DMS53 treated with DMSO at 0.1 percent for 48 hours (cell line): ENCODE data around the gene HDGFL3.
"Not testable (repeated sequence)": the region's sequence is repeated elsewhere in the genome, so short reads cannot be mapped to it uniquely, and the experiment has no call there.

Experiments used
- DNase-seq: peaks from one replicate; lab custom pipeline; 2025; ENCODE audit not compliant: unreplicated experiment; lab: John Stamatoyannopoulos, UW

HDGFL3 gene

DNA sequence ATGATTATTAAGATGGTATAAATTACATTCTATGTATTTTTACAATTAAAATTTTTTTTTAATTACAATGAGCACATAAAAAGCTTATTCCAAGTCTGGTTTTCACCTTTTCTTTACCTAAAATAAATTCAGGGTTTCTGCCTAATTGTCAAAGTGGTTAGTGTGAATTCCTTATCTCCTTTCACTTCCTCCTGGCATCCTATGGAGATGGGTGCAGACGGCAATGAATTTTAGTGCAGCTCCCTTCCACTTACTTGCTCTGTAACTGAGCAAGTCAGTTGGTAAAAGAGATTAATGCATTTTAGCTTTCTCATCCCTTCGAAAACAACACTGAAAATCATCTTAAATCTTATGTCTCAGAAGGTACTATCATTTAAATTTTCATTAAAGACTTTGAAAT, 13.1 kb downstream of the HDGFL3 start:
- DNase-seq, result no peak

- DNase-seq, result no peak
Measured at GRCh38 chr15:83193721-83194120, 13.9 kb downstream of the HDGFL3 start.

DNA sequence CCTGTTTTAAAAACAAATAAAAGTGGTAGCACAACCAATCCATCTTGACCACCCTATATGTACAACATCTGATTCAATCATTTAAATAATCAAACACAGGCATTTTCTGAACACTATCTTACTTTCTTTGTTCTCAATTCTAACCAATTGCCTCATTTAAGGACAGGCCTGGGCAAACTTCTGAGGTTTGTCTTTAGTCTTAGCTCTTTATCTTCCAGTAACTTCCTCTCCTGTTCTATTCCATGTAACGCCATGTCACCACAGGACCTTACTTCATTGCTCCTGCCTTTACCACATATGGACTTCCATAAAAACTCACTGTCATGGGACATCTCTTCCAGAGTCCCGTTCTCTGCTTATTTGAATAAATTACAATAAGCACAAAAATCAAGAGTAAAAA, 14.9 kb downstream of the HDGFL3 start:
- no peak for DNase-seq

- no peak for DNase-seq
Measured at GRCh38 chr15:83190450-83190849, 17.2 kb downstream of the HDGFL3 start.

DNA sequence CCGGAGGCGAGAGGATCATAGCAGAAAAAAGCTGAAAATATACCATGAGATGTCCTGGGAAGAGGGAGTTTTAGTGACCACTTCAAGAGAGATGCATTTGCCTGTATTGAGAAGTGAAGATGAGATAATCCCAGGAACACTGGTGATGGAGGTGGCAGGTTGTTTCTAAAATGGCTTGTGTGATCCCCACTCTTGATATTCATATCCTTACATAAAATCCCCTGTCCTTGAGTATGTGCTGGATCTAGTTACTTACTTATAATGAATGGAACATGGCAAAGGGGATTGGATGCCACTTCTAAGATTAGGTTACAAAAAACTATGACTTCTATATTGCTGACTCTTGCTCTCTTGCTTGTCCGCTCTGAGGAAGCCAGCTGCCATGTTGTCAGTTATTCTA, 22.1 kb downstream of the HDGFL3 start:
- no peak for DNase-seq

DNA sequence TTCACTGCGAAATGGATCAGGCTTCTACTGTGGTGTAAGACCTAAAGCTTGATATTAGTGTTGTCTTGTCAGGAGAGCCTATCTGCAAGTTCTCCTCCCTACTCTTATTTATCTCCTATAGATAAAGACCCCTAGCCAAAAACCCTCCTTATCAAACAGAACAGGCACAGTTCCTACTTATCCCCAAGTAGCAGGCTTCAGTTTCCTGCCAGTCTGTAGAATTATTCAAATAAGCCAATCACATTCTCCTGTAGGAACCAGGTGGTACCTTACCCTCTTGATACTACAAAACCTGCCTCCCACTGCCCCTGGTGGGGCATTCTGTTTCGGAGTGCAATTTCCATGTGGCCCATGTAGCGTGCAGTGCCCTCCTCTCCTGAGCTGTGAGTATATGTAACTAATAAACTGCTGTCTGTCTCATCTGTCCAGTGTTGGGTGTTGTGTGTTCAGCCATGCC, 28.7 kb downstream of the HDGFL3 start:
- DNase-seq, result no peak

GRCh38 chr15:83178390-83178789, 29.2 kb downstream of the HDGFL3 start:
- no peak for DNase-seq

DNA sequence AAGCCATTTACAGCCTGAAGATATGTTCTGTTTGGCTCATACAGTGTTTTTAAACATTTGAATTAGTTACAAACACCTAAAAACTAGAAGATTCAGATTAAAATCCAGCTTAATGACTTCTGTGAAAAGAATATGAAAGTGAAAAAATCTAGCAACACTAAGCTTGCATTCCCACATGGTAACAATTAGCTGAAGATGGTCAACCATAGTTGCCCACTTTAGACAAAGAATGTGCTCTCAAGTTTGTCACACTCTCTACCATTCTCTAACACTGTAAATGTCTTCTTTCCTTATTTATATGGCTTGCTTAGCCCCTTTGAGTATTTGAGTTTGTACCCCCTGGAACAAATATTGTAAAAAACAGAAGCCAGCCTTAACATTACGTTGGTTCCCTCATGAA, 32.7 kb downstream of the HDGFL3 start:
- DNase-seq, result no peak

DNA sequence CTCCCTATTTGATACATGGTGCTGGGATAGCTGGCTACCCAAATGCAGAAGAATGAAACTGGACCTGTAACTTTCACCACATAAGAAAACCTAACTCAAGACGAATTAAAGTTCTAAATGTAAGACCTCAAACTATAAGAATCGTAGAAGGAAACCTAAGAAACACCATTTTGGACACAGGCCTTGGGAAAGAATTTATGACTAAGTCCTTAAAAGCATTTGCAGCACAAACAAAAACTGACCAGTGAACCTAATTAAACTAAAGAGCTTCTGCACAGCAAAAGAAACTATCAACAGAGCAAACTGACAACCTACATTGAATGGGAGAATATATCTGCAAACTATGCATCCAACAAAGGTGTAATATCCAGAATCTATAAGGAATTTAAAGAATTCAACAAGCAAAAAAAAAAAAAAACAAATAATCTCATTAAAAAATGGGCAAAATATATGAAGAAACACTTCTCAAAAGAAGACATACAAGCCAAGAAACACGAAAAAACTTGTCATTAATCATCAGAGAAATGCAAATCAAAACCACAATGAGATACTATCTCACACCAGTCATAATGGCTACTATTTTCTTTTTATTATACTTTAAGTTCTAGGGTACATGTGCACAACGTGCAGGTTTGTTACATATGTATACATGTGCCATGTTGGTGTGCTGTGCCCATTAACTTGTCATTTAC, 37.0 kb downstream of the HDGFL3 start:
- DNase-seq, result no peak

DNA sequence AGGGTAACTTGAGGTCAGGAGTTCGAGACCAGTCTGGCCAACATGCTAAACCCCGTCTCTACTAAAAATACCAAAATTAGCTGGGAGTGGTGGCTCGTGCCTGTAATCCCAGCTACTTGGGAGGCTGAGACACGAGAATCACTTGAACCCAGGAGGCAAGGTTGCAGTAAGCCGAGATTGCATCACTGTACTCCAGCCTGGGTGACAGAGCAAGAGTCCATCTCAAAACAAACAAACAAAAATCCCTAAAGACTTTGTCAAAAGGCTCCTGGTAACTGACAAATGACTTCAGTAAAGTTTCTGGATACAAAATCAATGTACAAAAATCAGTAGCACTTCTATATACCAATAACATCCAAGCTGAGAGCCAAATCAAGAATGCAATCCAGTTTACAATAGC, 38.0 kb downstream of the HDGFL3 start:
- not testable (repeated sequence) for DNase-seq

GRCh38 chr15:83166830-83167229, 40.8 kb downstream of the HDGFL3 start:
- no peak for DNase-seq

- DNase-seq, result no peak
Measured at GRCh38 chr15:83166218-83166617, 41.4 kb downstream of the HDGFL3 start.

DNA sequence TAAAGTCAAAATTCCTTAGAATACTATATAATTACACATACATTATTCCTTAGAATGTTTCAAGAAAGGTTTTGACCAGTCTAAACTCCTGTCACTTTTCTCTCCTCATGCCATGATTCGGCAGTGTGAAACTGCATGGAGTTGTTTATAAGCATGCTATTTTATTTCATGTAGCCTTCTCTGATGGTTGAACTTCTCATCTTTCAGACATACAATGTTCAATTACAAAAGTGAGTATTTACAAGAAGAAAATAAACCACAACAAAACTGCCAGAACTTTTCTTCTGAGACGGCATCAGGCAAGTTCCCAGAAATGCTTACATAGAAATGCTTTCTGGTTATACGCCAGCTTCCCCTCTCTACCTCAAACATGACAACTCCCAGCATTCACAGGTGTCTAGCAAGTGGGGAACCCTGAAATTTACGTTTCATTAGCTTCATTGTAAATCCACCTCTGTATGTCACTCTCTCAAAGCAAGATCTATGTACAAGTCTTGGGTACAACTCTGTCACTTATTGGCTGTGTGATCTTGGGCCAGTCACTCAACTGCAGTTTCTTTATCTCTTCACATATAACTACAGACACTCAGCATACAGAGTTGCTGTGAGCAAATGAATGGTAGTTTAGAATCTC, 42.7 kb downstream of the HDGFL3 start:
- no peak for DNase-seq

DNA sequence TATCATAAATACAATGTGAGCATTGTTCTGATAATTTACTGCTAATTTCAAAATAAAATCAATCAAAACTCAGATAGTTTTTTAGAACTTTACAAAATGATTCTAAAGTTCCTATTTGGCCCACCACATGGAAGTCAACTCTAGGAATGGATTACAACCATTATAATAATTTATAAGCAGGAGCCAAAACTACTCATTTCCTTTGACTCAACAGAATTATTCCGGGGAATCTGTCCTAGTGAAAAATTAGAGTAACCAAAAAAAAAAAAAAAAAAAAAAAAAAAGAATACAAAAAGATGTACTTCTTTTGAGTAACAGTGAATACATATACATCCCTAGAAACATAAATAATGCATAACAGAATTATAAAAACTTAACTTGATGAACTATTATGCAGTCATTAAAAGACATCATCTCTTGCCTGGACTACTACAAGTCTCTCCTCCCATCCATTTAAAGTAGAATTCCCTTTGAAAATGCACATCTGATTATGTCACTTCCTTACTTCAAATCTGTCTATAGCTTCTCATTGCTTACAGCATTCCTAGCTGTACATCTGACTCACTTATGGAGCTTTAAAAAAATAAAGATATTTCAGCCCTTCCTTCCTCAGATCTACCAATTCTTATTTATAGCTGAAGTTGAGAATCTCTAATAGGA, 43.4 kb downstream of the HDGFL3 start:
- no peak for DNase-seq

DNA sequence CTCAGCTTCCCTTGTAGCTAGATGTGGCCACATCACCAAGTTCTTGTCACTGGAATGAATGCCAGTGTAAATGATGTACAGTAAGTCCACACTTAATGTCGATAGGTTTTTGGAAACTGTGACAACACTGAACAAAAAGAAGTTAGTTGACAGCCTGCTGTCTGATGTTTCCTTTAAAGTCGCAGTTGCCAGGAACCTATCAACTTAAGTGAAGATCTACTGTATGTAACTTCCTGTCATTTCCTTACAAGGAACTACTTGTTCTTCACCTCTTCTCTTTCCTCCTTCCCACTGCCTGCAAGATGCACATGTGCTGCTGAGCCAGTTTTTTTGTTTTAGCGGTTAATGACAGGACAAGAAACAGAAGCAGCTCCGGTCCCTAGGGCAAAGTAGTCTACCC, 44.6 kb downstream of the HDGFL3 start:
- no peak for DNase-seq

DNA sequence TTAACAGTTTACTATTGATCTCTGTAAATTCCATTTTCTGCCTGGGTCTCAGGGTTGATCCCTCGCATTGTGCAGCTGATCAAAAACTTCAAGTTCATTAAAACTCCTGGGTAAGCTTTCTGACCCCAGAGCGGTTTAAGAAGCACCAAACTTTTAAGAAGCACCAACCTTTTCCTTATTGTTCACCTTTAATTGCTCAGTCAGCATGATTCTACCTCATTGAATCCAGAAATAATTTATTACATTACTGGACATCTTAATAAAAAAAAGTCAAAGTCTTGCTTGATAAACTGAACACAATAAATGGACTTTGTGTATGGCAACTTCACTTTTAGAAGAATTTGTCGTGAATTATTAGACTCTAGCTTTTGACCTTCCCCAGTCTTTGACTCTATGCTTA, 46.9 kb downstream of the HDGFL3 start:
- no peak for DNase-seq

- no peak for DNase-seq
Measured at GRCh38 chr15:83158393-83158792, 49.2 kb downstream of the HDGFL3 start.

- DNase-seq, result no peak
Measured at GRCh38 chr15:83155942-83156341, 51.7 kb downstream of the HDGFL3 start.

- DNase-seq, result no peak
Measured at GRCh38 chr15:83153288-83153687, 54.3 kb downstream of the HDGFL3 start.

DNA sequence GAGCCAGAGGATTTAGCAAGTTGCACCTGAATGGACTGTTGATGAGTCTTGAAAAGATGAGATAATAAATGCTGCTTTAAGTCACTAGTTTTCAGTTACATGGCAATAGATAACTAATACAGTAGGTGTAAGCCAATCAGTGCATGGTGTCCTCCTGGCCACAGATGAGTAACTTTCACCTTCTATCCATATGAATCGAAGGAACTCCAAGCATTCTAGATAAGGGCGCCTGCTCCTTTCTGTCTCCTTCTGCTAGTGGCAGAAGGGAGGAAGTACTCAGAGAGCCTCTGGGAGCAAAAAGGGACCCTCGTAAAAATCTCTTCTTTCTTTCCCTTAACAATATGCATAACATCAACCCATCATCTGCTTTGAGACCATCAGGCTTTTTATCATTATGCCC, 62.9 kb downstream of the HDGFL3 start:
- DNase-seq, result no peak

GRCh38 chr15:83142151-83142550, 65.5 kb downstream of the HDGFL3 start:
- DNase-seq, result not testable (repeated sequence)

DNA sequence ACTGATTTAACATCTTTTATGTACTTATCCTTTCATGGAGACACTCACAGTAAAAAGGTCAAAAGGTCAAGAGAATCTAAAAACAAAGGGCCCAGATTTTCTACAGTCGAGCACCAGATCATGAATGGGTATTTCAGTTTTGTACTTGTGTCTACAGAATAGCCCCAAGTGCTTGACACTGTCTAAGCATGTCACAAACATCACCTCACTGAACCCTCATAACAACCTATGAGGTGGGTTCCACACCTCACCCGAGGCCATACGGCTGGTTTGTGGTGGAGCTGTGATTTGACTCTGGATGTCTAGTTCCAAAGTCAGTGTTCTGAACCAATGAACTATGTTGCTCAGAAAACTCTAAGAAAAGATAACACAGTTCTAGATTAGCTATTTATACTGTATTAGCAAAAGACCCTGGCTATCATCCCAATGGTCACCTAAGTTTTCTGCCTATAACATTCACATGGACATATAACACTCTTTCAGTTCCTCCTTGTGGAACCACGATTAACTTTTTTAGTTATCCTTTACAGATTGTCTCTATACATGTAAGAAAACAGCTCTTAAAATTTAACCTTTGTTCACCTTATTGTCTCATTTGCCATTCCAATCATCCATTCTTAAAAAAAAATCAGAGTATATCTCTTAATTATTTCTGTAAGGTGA, 74.6 kb downstream of the HDGFL3 start:
- DNase-seq, result no peak
